SH-SY5Y (cell line): ENCODE data around the gene LYVE1.

Experiments
- GATA2 ChIP-seq: IDR thresholded peaks from 2 replicates; pipeline ENCODE4 v1.6.1; 2011; ENCODE audit warnings: mild to moderate bottlenecking, low read depth, low read length
- GATA3 ChIP-seq: IDR thresholded peaks from 2 replicates; pipeline ENCODE4 v1.6.1; 2011; ENCODE audit warnings: low read depth, mild to moderate bottlenecking, low read length, moderate library complexity

DNA sequence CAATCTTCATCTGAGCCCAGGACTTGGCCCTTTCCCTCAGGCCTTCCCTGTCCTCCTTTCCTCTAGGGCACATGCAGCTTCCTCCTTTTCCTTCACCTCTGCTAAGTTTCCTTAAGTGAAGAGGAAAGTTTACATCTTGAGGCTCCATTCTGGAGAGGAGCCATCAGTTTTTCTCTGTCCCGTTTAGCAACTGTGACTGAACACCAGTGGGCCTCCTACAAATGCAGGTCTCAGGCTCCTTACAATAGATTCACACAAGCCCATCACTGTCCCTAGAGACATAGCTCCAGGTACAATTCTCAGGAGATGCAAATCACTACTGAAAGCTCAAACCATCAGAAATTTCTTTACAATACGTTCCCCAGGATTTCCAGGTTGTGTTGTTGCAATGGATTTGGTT, 23.3 kb upstream of the LYVE1 start:
- TF ChIP-seq GATA2 (no peak), GATA3 (no peak)
